OCI-LY1 (cell line): ENCODE data around the gene OR4X2.
"Not testable (repeated sequence)": the region's sequence is repeated elsewhere in the genome, so short reads cannot be mapped to it uniquely, and the experiment has no call there.

Experiments used
- EZH2 ChIP-seq: fragments of 200-600 bp; sonication (generic), shearing (Covaris generic); IDR thresholded peaks from 2 replicates; pipeline ENCODE4 v1.8.0; 2017; ENCODE audit warnings: borderline replicate concordance, mixed run types, mild to moderate bottlenecking, antibody characterized with exemption, low read length, moderate library complexity, mixed read lengths
- TF ChIP-seq, protein P1 (sequence below): fragments of 200-600 bp; sonication (generic), shearing (Covaris generic); IDR thresholded peaks from 2 replicates; pipeline ENCODE4 v1.5.1; 2017; ENCODE audit warnings: mild to moderate bottlenecking, antibody characterized with exemption, low read length, moderate library complexity, mixed read lengths

DNA sequence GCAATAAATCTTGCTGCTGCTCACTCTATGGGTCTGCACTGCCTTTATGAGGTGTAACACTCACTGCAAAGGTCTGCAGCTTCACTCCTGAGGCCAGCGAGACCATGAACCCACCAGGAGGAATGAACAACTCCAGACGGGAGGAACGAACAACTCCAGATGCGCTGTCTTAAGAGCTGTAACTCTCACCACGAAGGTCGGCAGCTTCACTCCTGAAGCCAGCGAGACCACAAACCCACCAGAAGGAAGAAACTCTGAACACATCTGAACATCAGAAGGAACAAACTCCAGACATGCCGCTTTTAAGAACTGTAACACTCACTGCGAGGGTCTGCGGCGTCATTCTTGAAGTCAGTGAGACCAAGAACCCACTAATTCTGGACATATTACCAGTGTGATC lies 14.8 kb upstream of the OR4X2 start:
- TF ChIP-seq, protein P1, sequence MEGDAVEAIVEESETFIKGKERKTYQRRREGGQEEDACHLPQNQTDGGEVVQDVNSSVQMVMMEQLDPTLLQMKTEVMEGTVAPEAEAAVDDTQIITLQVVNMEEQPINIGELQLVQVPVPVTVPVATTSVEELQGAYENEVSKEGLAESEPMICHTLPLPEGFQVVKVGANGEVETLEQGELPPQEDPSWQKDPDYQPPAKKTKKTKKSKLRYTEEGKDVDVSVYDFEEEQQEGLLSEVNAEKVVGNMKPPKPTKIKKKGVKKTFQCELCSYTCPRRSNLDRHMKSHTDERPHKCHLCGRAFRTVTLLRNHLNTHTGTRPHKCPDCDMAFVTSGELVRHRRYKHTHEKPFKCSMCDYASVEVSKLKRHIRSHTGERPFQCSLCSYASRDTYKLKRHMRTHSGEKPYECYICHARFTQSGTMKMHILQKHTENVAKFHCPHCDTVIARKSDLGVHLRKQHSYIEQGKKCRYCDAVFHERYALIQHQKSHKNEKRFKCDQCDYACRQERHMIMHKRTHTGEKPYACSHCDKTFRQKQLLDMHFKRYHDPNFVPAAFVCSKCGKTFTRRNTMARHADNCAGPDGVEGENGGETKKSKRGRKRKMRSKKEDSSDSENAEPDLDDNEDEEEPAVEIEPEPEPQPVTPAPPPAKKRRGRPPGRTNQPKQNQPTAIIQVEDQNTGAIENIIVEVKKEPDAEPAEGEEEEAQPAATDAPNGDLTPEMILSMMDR, result not testable (repeated sequence)
- not testable (repeated sequence) for TF ChIP-seq EZH2
